H1 (cell line): Measurements from ENCODE around the gene ZNF536. TPM values are rescaled to one million over a fixed set of nuclear protein-coding genes. Genes with fewer than 3 reads are reported as not detected.

Experiments used
- CTCF ChIA-PET: fragments of 300-600 bp; sonication (Branson Sonifier 250); formaldehyde crosslinking; loops from one replicate; lab custom pipeline; 2021; ENCODE audit not compliant: partially characterized antibody; lab: Charles Lee
- POLR2A ChIA-PET: fragments of 300-600 bp; sonication (Branson Sonifier 250); formaldehyde crosslinking; loops from one replicate; lab custom pipeline; 2021; ENCODE audit warnings: inconsistent platforms; ENCODE audit not compliant: partially characterized antibody; lab: Charles Lee
- DNase-seq, 2 experiments: peaks; one replicate each; pipeline versions ENCODE4 v3.0.0 to v3.0.0-alpha.2; 2010 to 2022; ENCODE audit warnings: low spot score in 2 of 2, low read depth in 1 of 2, mixed read lengths in 1 of 2
- FAIRE-seq: peaks from 2 replicates; lab custom pipeline; 2011; peaks lifted over from hg19 to GRCh38; lab: Jason Lieb, UNC
- H2AFZ ChIP-seq: 2 replicates; pipeline ENCODE4 v1.8.1; 2012; ENCODE audit warnings: low read length, inconsistent platforms
- H2AK5ac ChIP-seq: 2 replicates; pipeline ENCODE4 v1.6.1; 2013; ENCODE audit warnings: low read depth, low read length
- H2BK120ac ChIP-seq: replicated peaks from 2 replicates; pipeline ENCODE3; 2013; ENCODE audit warnings: low read depth, low read length, inconsistent platforms
- H2BK12ac ChIP-seq: 2 replicates; pipeline ENCODE4 v1.6.1; 2013; ENCODE audit warnings: low read depth, low read length
- H2BK15ac ChIP-seq: 2 replicates; pipeline ENCODE4 v1.6.1; 2013; ENCODE audit warnings: low read length
- H2BK20ac ChIP-seq: 2 replicates; pipeline ENCODE4 v1.6.1; 2013; ENCODE audit warnings: low read length
- H2BK5ac ChIP-seq: 2 replicates; pipeline ENCODE4 v1.6.1; 2013; ENCODE audit warnings: low read depth, low read length
- H3K14ac ChIP-seq: 2 replicates; pipeline ENCODE4 v1.6.1; 2013; ENCODE audit warnings: inconsistent platforms; ENCODE audit not compliant: insufficient read length
- H3K18ac ChIP-seq: 2 replicates; pipeline ENCODE4 v1.6.1; 2013; ENCODE audit warnings: low read length; ENCODE audit errors: extremely low read depth
- H3K23ac ChIP-seq: 2 replicates; pipeline ENCODE4 v1.6.1; 2013; ENCODE audit warnings: inconsistent platforms; ENCODE audit not compliant: insufficient read length
- H3K23me2 ChIP-seq: 2 replicates; pipeline ENCODE4 v1.6.1; 2013; ENCODE audit warnings: low read depth, low read length
- H3K27ac ChIP-seq: 2 replicates; pipeline ENCODE4 v1.6.1; 2011; ENCODE audit warnings: low read depth, low read length, inconsistent platforms
- H3K27me3 ChIP-seq, 4 experiments: replicated peaks in 1 of 4; 1 replicate in 1 of 4; 2 replicates in 3 of 4; pipeline versions ENCODE4 v1.6.1 to v1.8.1; 2011 to 2013; ENCODE audit warnings: low read length in 3 of 4, mild to moderate bottlenecking in 3 of 4, inconsistent platforms in 2 of 4, mixed read lengths in 2 of 4, moderate library complexity in 1 of 4; ENCODE audit not compliant: control insufficient read depth in 3 of 4, insufficient read depth in 3 of 4; ENCODE audit errors: extremely low read depth in 1 of 4
- H3K36me3 ChIP-seq, 4 experiments: 2 replicates each; pipeline versions ENCODE4 v1.6.1 to v1.8.1; 2011 to 2013; ENCODE audit warnings: mild to moderate bottlenecking in 4 of 4, low read length in 3 of 4, moderate library complexity in 2 of 4, control low read depth in 1 of 4, inconsistent platforms in 1 of 4; ENCODE audit not compliant: insufficient read depth in 4 of 4, control insufficient read depth in 2 of 4
- H3K4ac ChIP-seq: replicated peaks from 2 replicates; pipeline ENCODE3; 2013; ENCODE audit warnings: low read length, low read depth, mixed read lengths, inconsistent platforms; ENCODE audit not compliant: insufficient read length
- H3K4me1 ChIP-seq, 4 experiments: replicated peaks in 1 of 4; 1 replicate in 1 of 4; 2 replicates in 3 of 4; pipeline versions ENCODE4 v1.6.1 to v1.8.1; 2011 to 2013; ENCODE audit warnings: low read length in 3 of 4, inconsistent platforms in 2 of 4, mixed read lengths in 1 of 4; ENCODE audit not compliant: insufficient read depth in 4 of 4, control insufficient read depth in 3 of 4
- H3K4me2 ChIP-seq, 2 experiments: 2 replicates each; pipeline versions ENCODE4 v1.6.1 to v1.8.1; 2011 to 2013; ENCODE audit warnings: low read depth in 2 of 2, low read length in 2 of 2, control low read depth in 1 of 2, inconsistent platforms in 1 of 2, mild to moderate bottlenecking in 1 of 2; ENCODE audit not compliant: insufficient read depth in 1 of 2
- H3K4me3 ChIP-seq, 4 experiments: fragments of 200-600, 300-600 bp in 1 of 4; sonication (generic), shearing (Covaris generic), sonication (Bioruptor Twin) in 1 of 4; 2 replicates each; pipeline versions ENCODE4 v1.5.1 to v1.8.1; 2011 to 2016; ENCODE audit warnings: low read length in 4 of 4, low read depth in 3 of 4, control low read depth in 2 of 4, inconsistent platforms in 2 of 4, mild to moderate bottlenecking in 2 of 4, mixed read lengths in 1 of 4, moderate library complexity in 1 of 4; ENCODE audit not compliant: insufficient read depth in 2 of 4; ENCODE audit errors: extremely low read depth in 1 of 4
- H3K56ac ChIP-seq: replicated peaks from 2 replicates; pipeline ENCODE3; 2013; ENCODE audit warnings: low read depth, mild to moderate bottlenecking, mixed read lengths, low read length, inconsistent platforms; ENCODE audit not compliant: insufficient read length
- H3K79me1 ChIP-seq: 2 replicates; pipeline ENCODE4 v1.6.1; 2013; ENCODE audit warnings: low read depth, low read length, control low read depth
- H3K79me2 ChIP-seq, 2 experiments: 2 replicates each; pipeline versions ENCODE4 v1.6.1 to v1.8.1; 2012 to 2013; ENCODE audit warnings: low read length in 2 of 2, mild to moderate bottlenecking in 2 of 2, inconsistent platforms in 1 of 2; ENCODE audit not compliant: insufficient read depth in 2 of 2, control insufficient read depth in 1 of 2
- H3K9ac ChIP-seq, 4 experiments: replicated peaks in 1 of 4; 1 replicate in 1 of 4; 2 replicates in 3 of 4; pipeline versions ENCODE4 v1.6.1 to v1.8.1; 2011 to 2013; ENCODE audit warnings: low read depth in 3 of 4, low read length in 3 of 4, control low read depth in 2 of 4, mild to moderate bottlenecking in 2 of 4, moderate library complexity in 2 of 4, inconsistent platforms in 1 of 4; ENCODE audit errors: extremely low read depth in 1 of 4
- H3K9me3 ChIP-seq, 2 experiments: 2 replicates each; pipeline versions ENCODE4 v1.6.1 to v1.8.1; 2012 to 2013; ENCODE audit warnings: mild to moderate bottlenecking in 2 of 2, moderate library complexity in 2 of 2, control low read depth in 1 of 2, inconsistent platforms in 1 of 2, low read depth in 1 of 2, low read length in 1 of 2, mixed read lengths in 1 of 2; ENCODE audit not compliant: insufficient read depth in 2 of 2
- H4K20me1 ChIP-seq, 2 experiments: replicated peaks in 1 of 2; 2 replicates each; pipeline versions ENCODE3 to v1.8.1; 2011 to 2013; ENCODE audit warnings: inconsistent platforms in 2 of 2, low read length in 2 of 2, mild to moderate bottlenecking in 1 of 2; ENCODE audit not compliant: insufficient read depth in 2 of 2, control insufficient read depth in 1 of 2
- H4K5ac ChIP-seq: 2 replicates; pipeline ENCODE4 v1.6.1; 2013; ENCODE audit warnings: low read length, low read depth, mixed read lengths, inconsistent platforms; ENCODE audit not compliant: insufficient read length
- H4K8ac ChIP-seq: 2 replicates; pipeline ENCODE4 v1.8.0; 2013; ENCODE audit warnings: mild to moderate bottlenecking, moderate library complexity, low read length, inconsistent platforms; ENCODE audit not compliant: insufficient read depth; ENCODE audit errors: extremely low read depth
- H4K91ac ChIP-seq: replicated peaks from 2 replicates; pipeline ENCODE3; 2013; ENCODE audit warnings: low read length, mixed read lengths, inconsistent platforms; ENCODE audit not compliant: insufficient read length
- CBX5 ChIP-seq: fragments of 300-800, 300-1000 bp; sonication (generic); IDR thresholded peaks from 2 replicates; pipeline ENCODE4 v1.7.1; 2016; ENCODE audit warnings: antibody characterized with exemption, low read length, low read depth
- CBX8 ChIP-seq: fragments of 300-800, 300-1000 bp; sonication (generic); IDR thresholded peaks from 2 replicates; pipeline ENCODE4 v1.7.1; 2016; ENCODE audit warnings: low read depth, low read length, borderline replicate concordance
- HDAC6 ChIP-seq: IDR thresholded peaks from one replicate; pipeline ENCODE4 v1.7.1; 2012; ENCODE audit warnings: low read depth, mild to moderate bottlenecking, inconsistent platforms, low read length, moderate library complexity
- KDM1A ChIP-seq: fragments of 200-600, 300-600 bp; sonication (generic); IDR thresholded peaks from 2 replicates; pipeline ENCODE4 v1.7.1; 2016; ENCODE audit warnings: mild to moderate bottlenecking, low read length, borderline replicate concordance
- MAFK ChIP-seq: IDR thresholded peaks from 2 replicates; pipeline ENCODE4 v1.6.1; 2012; ENCODE audit warnings: low read depth, mild to moderate bottlenecking, improper control_type of control experiment, low read length
- NRF1 ChIP-seq: IDR thresholded peaks from 2 replicates; pipeline ENCODE4 v1.6.1; 2011; ENCODE audit warnings: mild to moderate bottlenecking, low read depth, low read length, improper control_type of control experiment
- PHF8 ChIP-seq: fragments of 200-600 bp; sonication (generic); conservative IDR thresholded peaks from 2 replicates; pipeline ENCODE4 v1.7.1; 2012; ENCODE audit warnings: low read depth, mild to moderate bottlenecking, inconsistent platforms, low read length, moderate library complexity
- SIX5 ChIP-seq: IDR thresholded peaks from 2 replicates; pipeline ENCODE4 v1.6.1; 2011; ENCODE audit warnings: mild to moderate bottlenecking, low read depth, low read length
- TAF7 ChIP-seq: optimal IDR thresholded peaks from 2 replicates; pipeline ENCODE3; 2011; ENCODE audit warnings: low read depth, mild to moderate bottlenecking, inconsistent platforms, low read length, moderate library complexity, borderline replicate concordance
- TCF12 ChIP-seq: IDR thresholded peaks from 2 replicates; pipeline ENCODE4 v1.6.1; 2011; ENCODE audit warnings: low read depth, mild to moderate bottlenecking, low read length
- WGBS, 2 experiments: shearing (Covaris generic) in 1 of 2; methylation state at CpG; one replicate each; pipeline versions ENCODE4 v1.1.6 to v1.1.7; 2013 to 2015; ENCODE audit warnings: low lambda C conversion rate in 2 of 2, mixed read lengths in 2 of 2, inconsistent platforms in 1 of 2, low coverage in 1 of 2, missing lambda C conversion rate in 1 of 2; ENCODE audit not compliant: insufficient replicate concordance in 2 of 2, insufficient coverage in 1 of 2, insufficient read length in 1 of 2; ENCODE audit errors: extremely low coverage in 1 of 2, missing lambda C conversion rate in 1 of 2; 5-methylcytosine and 5-hydroxymethylcytosine counted together
- polyA plus RNA-seq, 7 experiments: library from polyadenylated mRNA; depleted of rRNA in 3 of 7; stranded (reverse) in 5 of 7; unstranded in 2 of 7; fragments of >200 nt in 5 of 7; fragments of 200-250 nt in 2 of 7; gene quantifications; 1 replicate in 5 of 7; 2 replicates in 1 of 7; 4 replicates in 1 of 7; pipeline versions ENCODE4 v1.2.1 to v1.2.3, GENCODE V29; 2011 to 2013; ENCODE audit warnings: missing spikeins in 2 of 7, mixed read lengths in 2 of 7
- total RNA-seq: library from RNA; stranded (reverse); fragmentation: NEBNext Ultra II Directional; extraction: Animal tissue kit (Norgen Biotek cat#: 25700); gene quantifications from 2 replicates; pipeline ENCODE4 v1.2.1, GENCODE V29; 2021
- TF ChIP-seq, protein P1 (sequence below): IDR thresholded peaks from 2 replicates; pipeline ENCODE4 v1.6.1; 2012; ENCODE audit warnings: low read length, inconsistent platforms

The ZNF536 gene
- total and polyA plus RNA-seq, 2 of the 8 experiments (the other 6 are each of a cell fraction or from before 2014, with no cell fraction given): 0.09 to 0.11 TPM

DNA sequence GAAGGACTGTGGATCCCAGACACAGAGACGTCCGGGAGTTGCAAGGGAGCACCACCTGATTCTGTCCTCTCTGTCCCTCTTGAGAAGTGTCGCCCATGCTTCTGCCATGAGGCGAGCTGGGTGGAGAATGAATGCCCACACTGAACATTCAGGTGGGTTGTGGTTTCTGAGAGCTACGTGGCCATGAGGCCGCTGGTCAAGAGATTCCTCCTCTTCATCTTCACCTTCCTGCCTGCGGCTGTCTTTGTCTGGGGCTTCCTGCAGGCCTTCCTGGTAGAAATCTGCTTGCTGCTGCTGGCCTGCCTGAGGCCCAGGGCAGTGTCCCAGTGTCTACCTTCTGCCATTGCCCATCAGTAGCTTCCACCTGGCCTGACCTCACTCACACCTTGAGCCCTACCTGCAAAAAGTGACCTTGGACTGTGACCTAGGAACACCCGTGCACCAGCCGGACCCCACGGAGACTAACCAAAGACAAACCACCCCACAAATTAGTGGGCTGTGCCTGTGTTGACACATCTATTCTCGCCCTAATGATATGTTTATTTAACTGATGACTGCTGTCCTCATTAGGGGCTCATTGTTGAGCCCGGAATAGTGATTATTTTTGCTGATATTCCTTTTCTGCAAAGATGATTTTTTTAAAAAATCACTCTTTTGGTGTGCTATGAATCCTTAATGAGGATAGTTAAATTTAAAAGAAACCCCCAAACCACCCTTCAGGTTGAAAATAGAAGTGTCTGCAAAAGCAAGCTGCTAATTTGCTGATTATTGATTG is 38.7 kb upstream of the ZNF536 start:
- Histone ChIP-seq H3K27ac (no peak overlapping the region), H3K56ac (no peak overlapping the region), H3K9ac (no peak overlapping the region), H3K4me3 (no peak overlapping the region), H3K27me3 (no peaks in the 10 kb centered on the region), H4K8ac (no peak overlapping the region), H3K14ac (no peak overlapping the region), H2BK120ac (no peak overlapping the region), H4K20me1 (peaks cover 0 to 7% of the 10 kb centered on the region in 2 experiments), H3K36me3 (no peaks in the 10 kb centered on the region), H3K79me2 (no peaks in the 10 kb centered on the region), H4K91ac (no peak overlapping the region), H3K79me1 (no peaks in the 10 kb centered on the region), H2BK5ac (no peak overlapping the region), H3K9me3 (no peaks in the 10 kb centered on the region), H2BK20ac (no peak overlapping the region), H3K4me1 (no peaks in the 10 kb centered on the region), H3K4ac (no peak overlapping the region), H2BK12ac (no peak overlapping the region), H4K5ac (no peak overlapping the region), H2BK15ac (no peak overlapping the region), H3K23me2 (peaks cover 7% of the 10 kb centered on the region; the same call in 1 of the 2 replicates), H3K23ac (no peak overlapping the region), H2AK5ac (no peak overlapping the region), H3K4me2 (no peak overlapping the region), H2AFZ (no peak overlapping the region), H3K18ac (no peak overlapping the region)
- ChIA-PET CTCF (interaction anchor here (1.5 kb wide), 1 partner anchor 10 kb away, joined by 5 read pairs; no protein-coding TSS in a partner anchor), POLR2A (no interaction called here)
- 85% methylated on average over 12 of the region's 12 CpGs; no CpG with 5 or more reads in 1 of the 2 experiments for WGBS, 2 experiments
- DNase-seq (no peak), FAIRE-seq (no peak)
- TF ChIP-seq TAF7 (no peak), CBX5 (no peak), KDM1A (no peak), HDAC6 (no peak), PHF8 (no peak), SIX5 (no peak), CBX8 (no peak), NRF1 (no peak), TCF12 (no peak), MAFK (no peak)
- TF ChIP-seq, protein P1, sequence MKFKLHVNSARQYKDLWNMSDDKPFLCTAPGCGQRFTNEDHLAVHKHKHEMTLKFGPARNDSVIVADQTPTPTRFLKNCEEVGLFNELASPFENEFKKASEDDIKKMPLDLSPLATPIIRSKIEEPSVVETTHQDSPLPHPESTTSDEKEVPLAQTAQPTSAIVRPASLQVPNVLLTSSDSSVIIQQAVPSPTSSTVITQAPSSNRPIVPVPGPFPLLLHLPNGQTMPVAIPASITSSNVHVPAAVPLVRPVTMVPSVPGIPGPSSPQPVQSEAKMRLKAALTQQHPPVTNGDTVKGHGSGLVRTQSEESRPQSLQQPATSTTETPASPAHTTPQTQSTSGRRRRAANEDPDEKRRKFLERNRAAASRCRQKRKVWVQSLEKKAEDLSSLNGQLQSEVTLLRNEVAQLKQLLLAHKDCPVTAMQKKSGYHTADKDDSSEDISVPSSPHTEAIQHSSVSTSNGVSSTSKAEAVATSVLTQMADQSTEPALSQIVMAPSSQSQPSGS: no peak
